ENCODE data around the gene DNAH6.

The DNAH6 gene

GRCh38 chr2:84646514-84646913 lies 130.2 kb downstream of the DNAH6 start:
- DNase-seq (ENCODE audit: low spot score in 2 of 2) (no peak), ATAC-seq (replicated peaks; ENCODE audit: extremely low read depth, poor library complexity, severe bottlenecking) (no peak)
- Mint-ChIP-seq H3K4me1 (peaks cover 36% of the 10 kb centered on the region), H3K27ac (ENCODE audit: low read depth) (no peak overlapping the region), H3K27me3 (no peaks in the 10 kb centered on the region), H3K9me3 (no peaks in the 10 kb centered on the region), H3K36me3 (ENCODE audit: insufficient read depth) (no peaks in the 10 kb centered on the region), H3K4me3 (no peak overlapping the region)

- DNase-seq (ENCODE audit: low spot score in 2 of 2): no peak
- no peaks in the 10 kb centered on the region for H3K9me3 Mint-ChIP-seq
- no peaks in the 10 kb centered on the region for H3K27me3 Mint-ChIP-seq
- ATAC-seq (replicated peaks; ENCODE audit: extremely low read depth, poor library complexity, severe bottlenecking): no peak
- H3K4me1 Mint-ChIP-seq: peaks cover 38% of the 10 kb centered on the region
- H3K27ac Mint-ChIP-seq (ENCODE audit: low read depth): no peak overlapping the region
- no peak overlapping the region for H3K4me3 Mint-ChIP-seq
- H3K36me3 Mint-ChIP-seq (ENCODE audit: insufficient read depth): no peaks in the 10 kb centered on the region
These were observed 131.0 kb downstream of the DNAH6 start for GRCh38 chr2:84647267-84647666.

GRCh38 chr2:84649058-84649457 lies 132.8 kb downstream of the DNAH6 start:
- Mint-ChIP-seq H3K27me3 (no peaks in the 10 kb centered on the region), H3K4me3 (no peak overlapping the region), H3K4me1 (peaks cover 54% of the 10 kb centered on the region), H3K27ac (ENCODE audit: low read depth) (peak overlapping the region; percentile 68), H3K9me3 (no peaks in the 10 kb centered on the region), H3K36me3 (ENCODE audit: insufficient read depth) (no peaks in the 10 kb centered on the region)
- no peak for DNase-seq (ENCODE audit: low spot score in 2 of 2)
- ATAC-seq (replicated peaks; ENCODE audit: extremely low read depth, poor library complexity, severe bottlenecking): no peak

GRCh38 chr2:84649487-84650142 lies 133.3 kb downstream of the DNAH6 start:
- no peak for DNase-seq (ENCODE audit: low spot score in 2 of 2)
- Mint-ChIP-seq H3K4me1 (peaks cover 59% of the 10 kb centered on the region), H3K4me3 (no peak overlapping the region), H3K27me3 (no peaks in the 10 kb centered on the region), H3K27ac (ENCODE audit: low read depth) (peak overlapping the region; percentile 68), H3K9me3 (no peaks in the 10 kb centered on the region), H3K36me3 (ENCODE audit: insufficient read depth) (no peaks in the 10 kb centered on the region)
- ATAC-seq (replicated peaks; ENCODE audit: extremely low read depth, poor library complexity, severe bottlenecking): peak; percentile 54

GRCh38 chr2:84652431-84652830 lies 136.1 kb downstream of the DNAH6 start:
- H3K4me1 Mint-ChIP-seq: peaks cover 68% of the 10 kb centered on the region
- ATAC-seq (replicated peaks; ENCODE audit: extremely low read depth, poor library complexity, severe bottlenecking) (no peak), DNase-seq (ENCODE audit: low spot score in 2 of 2) (no peak)
- H3K27ac Mint-ChIP-seq (ENCODE audit: low read depth): no peak overlapping the region
- H3K36me3 Mint-ChIP-seq (ENCODE audit: insufficient read depth): no peaks in the 10 kb centered on the region
- H3K9me3 Mint-ChIP-seq: no peaks in the 10 kb centered on the region
- H3K4me3 Mint-ChIP-seq: peak overlapping the region; percentile 42
- no peaks in the 10 kb centered on the region for H3K27me3 Mint-ChIP-seq

GRCh38 chr2:84653302-84653701 lies 137.0 kb downstream of the DNAH6 start:
- Mint-ChIP-seq H3K27me3 (no peaks in the 10 kb centered on the region), H3K9me3 (no peaks in the 10 kb centered on the region), H3K4me1 (peaks cover 66% of the 10 kb centered on the region), H3K27ac (ENCODE audit: low read depth) (no peak overlapping the region), H3K4me3 (no peak overlapping the region), H3K36me3 (ENCODE audit: insufficient read depth) (no peaks in the 10 kb centered on the region)
- DNase-seq (ENCODE audit: low spot score in 2 of 2) (no peak), ATAC-seq (replicated peaks; ENCODE audit: extremely low read depth, poor library complexity, severe bottlenecking) (no peak)

GRCh38 chr2:84654414-84654813 lies 138.1 kb downstream of the DNAH6 start:
- H3K27ac Mint-ChIP-seq (ENCODE audit: low read depth): peak overlapping the region; percentile 33
- H3K4me3 Mint-ChIP-seq: no peak overlapping the region
- H3K4me1 Mint-ChIP-seq: peaks cover 58% of the 10 kb centered on the region
- no peaks in the 10 kb centered on the region for H3K36me3 Mint-ChIP-seq (ENCODE audit: insufficient read depth)
- H3K9me3 Mint-ChIP-seq: no peaks in the 10 kb centered on the region
- ATAC-seq (replicated peaks; ENCODE audit: extremely low read depth, poor library complexity, severe bottlenecking) (no peak), DNase-seq (ENCODE audit: low spot score in 2 of 2) (no peak)
- no peaks in the 10 kb centered on the region for H3K27me3 Mint-ChIP-seq

GRCh38 chr2:84669122-84669521 lies 152.8 kb downstream of the DNAH6 start:
- ATAC-seq (replicated peaks; ENCODE audit: extremely low read depth, poor library complexity, severe bottlenecking) (no peak), DNase-seq (ENCODE audit: low spot score in 2 of 2) (no peak)
- peaks cover 3% of the 10 kb centered on the region for H3K36me3 Mint-ChIP-seq (ENCODE audit: insufficient read depth)
- no peaks in the 10 kb centered on the region for H3K9me3 Mint-ChIP-seq
- H3K27me3 Mint-ChIP-seq: no peaks in the 10 kb centered on the region
- H3K4me1 Mint-ChIP-seq: peaks cover 13% of the 10 kb centered on the region
- no peak overlapping the region for H3K27ac Mint-ChIP-seq (ENCODE audit: low read depth)
- no peak overlapping the region for H3K4me3 Mint-ChIP-seq

GRCh38 chr2:84674099-84674498 lies 157.8 kb downstream of the DNAH6 start:
- Mint-ChIP-seq H3K4me3 (no peak overlapping the region), H3K36me3 (ENCODE audit: insufficient read depth) (peaks cover 3% of the 10 kb centered on the region), H3K27ac (ENCODE audit: low read depth) (no peak overlapping the region), H3K27me3 (no peaks in the 10 kb centered on the region), H3K4me1 (peaks cover 15% of the 10 kb centered on the region), H3K9me3 (no peaks in the 10 kb centered on the region)
- ATAC-seq (replicated peaks; ENCODE audit: extremely low read depth, poor library complexity, severe bottlenecking) (no peak), DNase-seq (ENCODE audit: low spot score in 2 of 2) (no peak)

- peaks cover 3% of the 10 kb centered on the region for H3K36me3 Mint-ChIP-seq (ENCODE audit: insufficient read depth)
- H3K27me3 Mint-ChIP-seq: no peaks in the 10 kb centered on the region
- H3K4me3 Mint-ChIP-seq: no peak overlapping the region
- no peak overlapping the region for H3K27ac Mint-ChIP-seq (ENCODE audit: low read depth)
- H3K9me3 Mint-ChIP-seq: no peaks in the 10 kb centered on the region
- DNase-seq (ENCODE audit: low spot score in 2 of 2) (no peak), ATAC-seq (replicated peaks; ENCODE audit: extremely low read depth, poor library complexity, severe bottlenecking) (no peak)
- H3K4me1 Mint-ChIP-seq: peaks cover 15% of the 10 kb centered on the region
These were observed 158.3 kb downstream of the DNAH6 start for GRCh38 chr2:84674586-84674985.

GRCh38 chr2:84676295-84676694 lies 160.0 kb downstream of the DNAH6 start:
- DNase-seq (ENCODE audit: low spot score in 2 of 2): no peak
- Mint-ChIP-seq H3K27ac (ENCODE audit: low read depth) (no peak overlapping the region), H3K4me1 (peaks cover 15% of the 10 kb centered on the region), H3K27me3 (no peaks in the 10 kb centered on the region), H3K9me3 (no peaks in the 10 kb centered on the region), H3K36me3 (ENCODE audit: insufficient read depth) (peaks cover 3% of the 10 kb centered on the region), H3K4me3 (no peak overlapping the region)
- ATAC-seq (replicated peaks; ENCODE audit: extremely low read depth, poor library complexity, severe bottlenecking): no peak

- DNase-seq (ENCODE audit: low spot score in 2 of 2) (no peak), ATAC-seq (replicated peaks; ENCODE audit: extremely low read depth, poor library complexity, severe bottlenecking) (no peak)
- Mint-ChIP-seq H3K4me3 (no peak overlapping the region), H3K27ac (ENCODE audit: low read depth) (no peak overlapping the region), H3K9me3 (no peaks in the 10 kb centered on the region), H3K4me1 (peaks cover 8% of the 10 kb centered on the region), H3K36me3 (ENCODE audit: insufficient read depth) (peaks cover under 1% of the 10 kb centered on the region), H3K27me3 (no peaks in the 10 kb centered on the region)
These were observed 161.9 kb downstream of the DNAH6 start for GRCh38 chr2:84678214-84678613.

GRCh38 chr2:84686783-84687476 lies 170.6 kb downstream of the DNAH6 start:
- H3K9me3 Mint-ChIP-seq: no peaks in the 10 kb centered on the region
- no peak overlapping the region for H3K27ac Mint-ChIP-seq (ENCODE audit: low read depth)
- no peaks in the 10 kb centered on the region for H3K27me3 Mint-ChIP-seq
- no peaks in the 10 kb centered on the region for H3K36me3 Mint-ChIP-seq (ENCODE audit: insufficient read depth)
- DNase-seq (ENCODE audit: low spot score in 2 of 2) (no peak), ATAC-seq (replicated peaks; ENCODE audit: extremely low read depth, poor library complexity, severe bottlenecking) (no peak)
- H3K4me1 Mint-ChIP-seq: peaks cover 9% of the 10 kb centered on the region
- no peak overlapping the region for H3K4me3 Mint-ChIP-seq

All from central memory CD8-positive, alpha-beta T cell (primary cell).